Daoy (cell line): ENCODE results near the gene ZNF136. TPM values are rescaled to one million over a fixed set of nuclear protein-coding genes. Genes with fewer than 3 reads are reported as not detected.

Experiments used
- DNase-seq: peaks from one replicate; pipeline ENCODE4 v3.0.0-alpha.2; 2015; ENCODE audit warnings: low read depth
- total RNA-seq: library from RNA; depleted of rRNA; stranded (reverse); fragments of >200 nt; shearing (Covaris generic); gene quantifications from 2 replicates; pipeline ENCODE4 v1.2.3, GENCODE V29; 2014; rRNA removed

ZNF136 gene
- total RNA-seq, 1 experiment from 2014 or later: 3.9 TPM

GRCh38 chr19:12194827-12195731 lies 32.2 kb downstream of the ZNF136 start:
- DNase-seq: peak; percentile 85

- no peak for DNase-seq
Measured at GRCh38 chr19:12198136-12198535, 35.2 kb downstream of the ZNF136 start.

GRCh38 chr19:12199757-12200419 lies 37.0 kb downstream of the ZNF136 start:
- no peak for DNase-seq

GRCh38 chr19:12202250-12202649 lies 39.4 kb downstream of the ZNF136 start:
- peak; percentile 4 for DNase-seq

- no peak for DNase-seq
Measured at GRCh38 chr19:12205296-12205695, 42.4 kb downstream of the ZNF136 start.

GRCh38 chr19:12208221-12208620 lies 45.3 kb downstream of the ZNF136 start:
- no peak for DNase-seq

GRCh38 chr19:12217332-12217731 lies 54.4 kb downstream of the ZNF136 start:
- no peak for DNase-seq

- DNase-seq: no peak
Measured at GRCh38 chr19:12222980-12223630, 60.2 kb downstream of the ZNF136 start.

GRCh38 chr19:12224676-12225075 lies 61.8 kb downstream of the ZNF136 start:
- no peak for DNase-seq

- no peak for DNase-seq
Measured at GRCh38 chr19:12229990-12230389, 67.1 kb downstream of the ZNF136 start.

GRCh38 chr19:12230751-12231733 lies 68.1 kb downstream of the ZNF136 start:
- no peak for DNase-seq

- DNase-seq: no peak
Measured at GRCh38 chr19:12232961-12233360, 70.1 kb downstream of the ZNF136 start.

GRCh38 chr19:12237143-12237839 lies 74.4 kb downstream of the ZNF136 start:
- no peak for DNase-seq

Other genes starting within 250 kb of the ZNF136 start
- 5.7 and 8.7 TPM in 2 replicates for gene ZNF700, start 238.0 kb upstream of the ZNF136 start, total RNA-seq
- not detected in 2 replicates for gene ZNF763, start 198.1 kb upstream of the ZNF136 start, total RNA-seq
- gene ZNF433, start 127.4 kb upstream of the ZNF136 start, total RNA-seq: 3.3 and 9.7 TPM in 2 replicates
- 0.57 TPM in 1 of 2 replicates, not detected in the other for gene ZNF878, start 110.1 kb upstream of the ZNF136 start, total RNA-seq
- 2.4 and 4.4 TPM in 2 replicates for gene ZNF844, start 98.4 kb upstream of the ZNF136 start, total RNA-seq
- gene ZNF20, start 22.7 kb upstream of the ZNF136 start, total RNA-seq: 2.6 and 3.3 TPM in 2 replicates
- 6.3 and 14.0 TPM in 2 replicates for gene ZNF625, start 6.4 kb upstream of the ZNF136 start, total RNA-seq
- gene ZNF44, start 131.8 kb downstream of the ZNF136 start, total RNA-seq: 5.8 and 8.4 TPM in 2 replicates
- 0.91 and 0.95 TPM in 2 replicates for gene ZNF563, start 170.5 kb downstream of the ZNF136 start, total RNA-seq
- 0.63 and 1.2 TPM in 2 replicates for gene ZNF442, start 202.6 kb downstream of the ZNF136 start, total RNA-seq
- 1.9 and 2.0 TPM in 2 replicates for gene ZNF799, start 238.2 kb downstream of the ZNF136 start, total RNA-seq